Ascending aorta (tissue), 2 donors: ENCODE data around the gene VGLL1. TPM values are rescaled to one million over a fixed set of nuclear protein-coding genes. Genes with fewer than 3 reads are reported as not detected.
A peak's percentile ranks its signal among the peaks of the same experiment; 100 is the strongest.

Experiments
- DNase-seq, 2 donors: peaks; one replicate each; pipeline ENCODE4 v3.0.0-alpha.2; 2019; ENCODE audit warnings: low spot score in 2 of 2
- H3K27ac ChIP-seq, 2 donors: fragments of 200-600 bp; sonication (generic); one replicate each; pipeline ENCODE4 v1.5.1; 2016 to 2017; ENCODE audit warnings: mild to moderate bottlenecking in 1 of 2
- H3K27me3 ChIP-seq: fragments of 200-600 bp; sonication (generic); one replicate; pipeline ENCODE4 v1.5.1; 2017
- H3K36me3 ChIP-seq, 2 donors: fragments of 200-600 bp; sonication (generic); one replicate each; pipeline ENCODE4 v1.5.1; 2016
- H3K4me1 ChIP-seq, 2 donors: fragments of 200-600 bp; sonication (generic); one replicate each; pipeline ENCODE4 v1.5.1; 2016 to 2017; ENCODE audit warnings: mild to moderate bottlenecking in 1 of 2
- H3K4me3 ChIP-seq, 2 donors: fragments of 200-600 bp; sonication (generic); one replicate each; pipeline ENCODE4 v1.5.1; 2016 to 2017; ENCODE audit warnings: mild to moderate bottlenecking in 1 of 2
- H3K9me3 ChIP-seq, 2 donors: fragments of 200-600 bp; sonication (generic); one replicate each; pipeline ENCODE4 v1.5.1; 2016
- intact Hi-C: fragments of 100-400 bp; cut with DNase I; formaldehyde crosslinking; loops from one replicate; pipeline ENCODE4 v1.15.1; 2023
- total RNA-seq: library from RNA; depleted of rRNA; stranded (reverse); fragments of >200 nt; gene quantifications from one replicate; pipeline ENCODE4 v1.1.0, GENCODE V29; 2016
- TF ChIP-seq, protein P1 (sequence below), 3 experiments: fragments of 200-600 bp in 2 of 3; fragments of 450-650 bp in 1 of 3; sonication (generic) in 2 of 3; IDR thresholded peaks; one replicate each; pipeline ENCODE4 v1.5.1; 2016 to 2019; ENCODE audit warnings: antibody characterized with exemption in 3 of 3, mild to moderate bottlenecking in 1 of 3, moderate library complexity in 1 of 3

The VGLL1 gene
- total RNA-seq, 1 donor from 2014 or later = not detected

DNA sequence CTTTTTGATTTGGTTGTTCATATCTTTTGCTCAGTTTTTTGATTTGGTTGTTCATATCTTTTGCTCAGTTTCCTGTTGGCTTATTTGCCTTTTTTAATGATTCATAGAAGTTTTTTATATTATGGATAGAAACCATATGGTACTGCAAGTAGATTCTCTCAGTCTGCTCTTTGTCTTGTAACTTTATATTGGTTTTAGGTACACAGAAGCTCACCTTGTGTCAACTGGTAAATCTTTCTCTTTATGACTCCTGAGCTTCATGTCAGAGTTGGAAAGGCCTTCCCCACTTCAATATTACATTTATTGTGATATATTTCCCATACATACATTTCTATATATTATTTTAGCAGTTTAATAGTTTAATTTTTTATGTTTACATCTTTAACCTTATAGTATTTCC is 8.2 kb upstream of the VGLL1 start:
- intact Hi-C loops = no loop called here

DNA sequence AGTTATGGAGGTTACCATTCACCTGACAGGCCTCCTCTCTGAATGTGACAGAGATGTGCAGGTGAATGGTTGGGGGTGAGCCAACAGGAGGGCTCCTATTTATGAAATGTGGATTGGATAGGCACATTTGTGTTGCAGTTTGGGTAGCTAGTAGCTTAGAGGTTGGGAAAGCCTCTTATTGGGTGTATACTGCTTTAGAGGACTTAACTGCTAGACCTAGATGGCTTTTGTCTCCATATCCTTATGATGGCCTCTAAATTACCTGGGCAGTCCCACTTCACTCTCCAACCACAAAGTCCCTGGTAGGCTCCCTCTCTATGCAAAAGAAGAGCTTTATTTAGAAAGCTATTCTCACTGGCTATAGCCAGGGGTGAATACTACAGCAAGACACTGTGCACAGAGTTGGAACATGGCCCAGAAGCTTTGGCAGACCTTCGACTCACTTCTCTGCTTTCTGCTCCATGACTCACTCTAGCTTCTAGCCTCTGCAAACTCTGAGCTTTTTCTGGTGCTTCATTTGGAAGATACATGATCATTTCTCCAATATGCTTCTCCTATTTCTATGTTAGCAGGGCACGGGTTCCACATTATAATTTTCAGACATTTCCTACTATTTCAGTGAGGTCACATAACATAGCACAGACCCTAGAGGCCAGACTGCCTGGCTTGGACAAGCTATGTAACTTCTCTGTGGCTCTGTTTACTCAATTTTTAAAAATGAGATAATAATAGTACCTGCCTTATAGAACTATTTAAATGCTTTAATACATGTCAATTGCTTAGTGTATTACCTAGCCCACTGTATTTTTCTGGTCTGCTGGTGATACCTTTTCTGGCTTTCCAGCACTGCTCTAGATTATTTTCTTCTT is 6.0 kb upstream of the VGLL1 start:
- Histone ChIP-seq H3K4me3 (no peak overlapping the region), H3K4me1 (peaks cover 0 to 4% of the 10 kb centered on the region in 2 donors), H3K9me3 (no peaks in the 10 kb centered on the region), H3K27ac (no peak overlapping the region), H3K36me3 (no peaks in the 10 kb centered on the region), H3K27me3 (no peaks in the 10 kb centered on the region)
- intact Hi-C loops = no loop called here
- TF ChIP-seq, protein P1, sequence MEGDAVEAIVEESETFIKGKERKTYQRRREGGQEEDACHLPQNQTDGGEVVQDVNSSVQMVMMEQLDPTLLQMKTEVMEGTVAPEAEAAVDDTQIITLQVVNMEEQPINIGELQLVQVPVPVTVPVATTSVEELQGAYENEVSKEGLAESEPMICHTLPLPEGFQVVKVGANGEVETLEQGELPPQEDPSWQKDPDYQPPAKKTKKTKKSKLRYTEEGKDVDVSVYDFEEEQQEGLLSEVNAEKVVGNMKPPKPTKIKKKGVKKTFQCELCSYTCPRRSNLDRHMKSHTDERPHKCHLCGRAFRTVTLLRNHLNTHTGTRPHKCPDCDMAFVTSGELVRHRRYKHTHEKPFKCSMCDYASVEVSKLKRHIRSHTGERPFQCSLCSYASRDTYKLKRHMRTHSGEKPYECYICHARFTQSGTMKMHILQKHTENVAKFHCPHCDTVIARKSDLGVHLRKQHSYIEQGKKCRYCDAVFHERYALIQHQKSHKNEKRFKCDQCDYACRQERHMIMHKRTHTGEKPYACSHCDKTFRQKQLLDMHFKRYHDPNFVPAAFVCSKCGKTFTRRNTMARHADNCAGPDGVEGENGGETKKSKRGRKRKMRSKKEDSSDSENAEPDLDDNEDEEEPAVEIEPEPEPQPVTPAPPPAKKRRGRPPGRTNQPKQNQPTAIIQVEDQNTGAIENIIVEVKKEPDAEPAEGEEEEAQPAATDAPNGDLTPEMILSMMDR (IDR thresholded peaks at IDR 0.05) = no peak
- DNase-seq = peak in 1 of 2 donors; percentile 84

More for the DNA sequence above, 8.2 kb upstream of the VGLL1 start:
- no peaks in the 10 kb centered on the region for H3K9me3 ChIP-seq
- TF ChIP-seq, protein P1 (IDR thresholded peaks at IDR 0.05) = no peak
- no peaks in the 10 kb centered on the region for H3K36me3 ChIP-seq
- no peak for DNase-seq
- H3K4me3 ChIP-seq = no peak overlapping the region
- no peaks in the 10 kb centered on the region for H3K27me3 ChIP-seq
- H3K27ac ChIP-seq = no peak overlapping the region
- peaks cover 0 to 4% of the 10 kb centered on the region in 2 donors for H3K4me1 ChIP-seq

DNA sequence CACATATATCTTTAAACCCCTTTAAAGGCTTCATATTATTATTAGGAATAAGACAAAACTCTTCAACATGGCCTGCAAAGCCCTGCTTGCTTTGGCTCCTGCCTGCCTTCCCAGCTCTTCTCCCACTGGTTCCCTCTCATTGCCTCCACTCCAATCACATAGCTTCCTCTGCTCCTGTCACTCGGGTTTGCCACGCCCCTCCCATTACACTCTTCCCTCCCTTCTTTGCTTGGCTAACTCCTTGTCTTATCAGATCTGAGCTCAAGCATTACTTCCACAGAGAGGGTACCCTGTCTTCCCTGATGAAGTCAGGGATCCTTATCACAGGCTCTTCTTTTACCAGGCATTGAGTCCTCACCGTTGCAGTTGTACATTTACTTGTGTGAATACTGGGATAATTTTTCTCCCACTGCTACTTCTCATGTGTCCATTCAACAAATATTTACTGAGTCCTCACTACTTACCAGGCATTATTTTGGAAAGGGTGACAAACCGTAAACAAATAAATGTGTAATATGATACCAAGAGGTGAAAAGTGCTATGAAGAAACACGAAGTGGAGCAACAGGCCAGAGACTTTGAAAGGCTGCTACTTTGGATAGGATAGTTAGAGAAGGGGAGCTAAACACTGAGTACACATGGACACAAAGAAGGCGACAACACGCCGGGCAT is 3.2 kb upstream of the VGLL1 start:
- Histone ChIP-seq H3K4me1 (peaks cover 0 to 4% of the 10 kb centered on the region in 2 donors), H3K9me3 (no peaks in the 10 kb centered on the region), H3K27me3 (no peaks in the 10 kb centered on the region), H3K36me3 (no peaks in the 10 kb centered on the region), H3K4me3 (no peak overlapping the region), H3K27ac (no peak overlapping the region)
- no peak for DNase-seq
- TF ChIP-seq, protein P1 (IDR thresholded peaks at IDR 0.05) = no peak
- intact Hi-C loops = no loop called here

DNA sequence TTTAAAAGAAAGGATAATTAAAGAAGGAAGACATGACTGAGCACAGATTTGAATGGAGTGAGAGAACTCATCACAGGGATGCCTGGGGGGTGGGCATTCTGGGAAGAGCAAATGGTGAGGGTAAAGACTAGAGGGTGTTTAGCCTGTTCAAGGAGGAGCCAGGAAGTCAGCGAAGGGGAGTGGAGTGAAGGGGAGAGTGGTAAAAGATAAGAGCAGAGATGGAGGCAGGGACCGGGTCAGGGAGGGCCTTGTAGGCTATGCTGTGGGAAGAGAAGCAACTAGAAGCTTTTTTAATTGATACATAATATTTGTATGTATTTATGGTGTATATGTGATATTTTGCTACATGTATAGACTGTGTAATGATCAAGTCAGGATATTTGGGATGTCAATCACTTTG is 2.2 kb upstream of the VGLL1 start:
- intact Hi-C loops = no loop called here
- H3K27ac ChIP-seq = no peak overlapping the region
- H3K36me3 ChIP-seq = no peaks in the 10 kb centered on the region
- no peak for DNase-seq
- peaks cover 0 to 4% of the 10 kb centered on the region in 2 donors for H3K4me1 ChIP-seq
- TF ChIP-seq, protein P1 (IDR thresholded peaks at IDR 0.05) = no peak
- no peaks in the 10 kb centered on the region for H3K9me3 ChIP-seq
- no peak overlapping the region for H3K4me3 ChIP-seq
- no peaks in the 10 kb centered on the region for H3K27me3 ChIP-seq

DNA sequence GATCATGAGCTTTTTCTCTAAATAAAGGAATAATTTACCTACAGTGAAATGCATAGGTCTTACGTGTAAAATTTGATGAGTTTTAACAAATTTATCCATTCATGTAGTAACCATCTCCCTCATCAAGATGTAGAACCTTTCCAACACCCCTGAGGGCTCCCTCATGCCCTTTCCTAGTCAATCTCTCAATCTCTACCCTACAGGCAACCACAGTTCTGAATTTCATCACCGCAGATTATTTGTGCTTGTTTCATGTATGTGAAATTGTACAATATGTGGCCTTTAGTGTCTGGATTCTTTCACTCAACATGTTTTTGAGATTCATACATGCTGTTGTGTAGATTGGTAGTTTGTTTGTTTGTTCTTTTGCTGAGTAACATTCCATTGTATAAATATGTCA is 2.1 kb downstream of the VGLL1 start:
- no peak for DNase-seq
- no peak overlapping the region for H3K4me3 ChIP-seq
- no peaks in the 10 kb centered on the region for H3K9me3 ChIP-seq
- no peak overlapping the region for H3K27ac ChIP-seq
- H3K27me3 ChIP-seq = no peaks in the 10 kb centered on the region
- H3K4me1 ChIP-seq = no peaks in the 10 kb centered on the region
- TF ChIP-seq, protein P1 (IDR thresholded peaks at IDR 0.05) = no peak
- intact Hi-C loops = no loop called here
- H3K36me3 ChIP-seq = no peaks in the 10 kb centered on the region
